HEK293T (cell line): ENCODE data around the gene DDA1.

Experiments used
- BHLHE40 ChIP-seq: fragments of 450-650 bp; IDR thresholded peaks from 2 replicates; pipeline ENCODE4 v1.6.1; 2016; ENCODE audit warnings: mild to moderate bottlenecking, moderate library complexity, borderline replicate concordance
- FOXK2 ChIP-seq: fragments of 450-650 bp; IDR thresholded peaks from 2 replicates; pipeline ENCODE4 v1.6.1; 2016; ENCODE audit warnings: mild to moderate bottlenecking
- FOXM1 ChIP-seq: fragments of 450-650 bp; IDR thresholded peaks from 2 replicates; pipeline ENCODE4 v1.6.1; 2017; ENCODE audit warnings: mild to moderate bottlenecking, borderline replicate concordance
- HDGF ChIP-seq: fragments of 450-650 bp; IDR thresholded peaks from 2 replicates; pipeline ENCODE4 v1.6.1; 2017; ENCODE audit warnings: antibody characterized with exemption, borderline replicate concordance
- SP1 ChIP-seq: fragments of 450-650 bp; IDR thresholded peaks from 2 replicates; pipeline ENCODE4 v1.6.1; 2017
- ZNF384 ChIP-seq: fragments of 450-650 bp; IDR thresholded peaks from 2 replicates; pipeline ENCODE4 v1.6.1; 2016

DNA sequence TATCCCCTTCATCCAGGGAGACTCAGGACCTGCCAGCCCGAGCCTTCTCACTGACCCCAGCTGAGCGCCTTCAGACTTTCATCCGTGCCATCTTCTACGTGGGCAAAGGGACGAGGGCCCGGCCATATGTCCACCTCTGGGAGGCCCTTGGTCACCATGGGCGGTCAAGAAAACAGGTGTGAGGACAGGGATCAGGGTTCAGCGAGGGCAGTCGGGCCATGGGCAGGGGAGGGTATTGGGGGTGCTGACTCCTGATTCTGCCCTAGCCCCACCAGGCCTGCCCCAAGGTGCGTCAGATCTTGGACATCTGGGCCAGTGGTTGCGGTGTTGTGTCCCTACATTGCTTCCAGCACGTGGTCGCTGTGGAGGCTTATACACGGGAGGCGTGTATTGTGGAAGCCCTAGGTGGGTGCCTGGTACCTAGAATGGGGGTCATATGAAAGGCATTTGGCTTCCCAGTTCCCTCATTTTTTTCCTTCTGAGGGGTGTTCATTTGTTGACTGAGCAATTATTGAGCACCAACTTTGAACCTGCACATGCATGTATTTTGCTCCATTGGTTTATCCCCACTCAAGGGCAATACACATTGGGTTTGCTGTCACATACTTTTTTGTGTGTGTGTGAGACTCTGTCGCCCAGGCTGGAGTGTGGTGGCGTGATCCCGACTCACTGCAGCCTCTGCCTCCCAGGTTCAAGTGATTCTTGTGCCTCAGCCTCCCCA lies 23.8 kb upstream of the DDA1 start:
- TF ChIP-seq FOXK2 (no peak), ZNF384 (no peak), FOXM1 (no peak), BHLHE40 (no peak), SP1 (no peak), HDGF (no peak)
